Adrenal gland (tissue), 12 donors: ENCODE results near the gene PRDM10. TPM values are rescaled to one million over a fixed set of nuclear protein-coding genes. Genes with fewer than 3 reads are reported as not detected.

Experiments
- DNase-seq, 7 donors: peaks; one replicate each; pipeline ENCODE4 v3.0.0-alpha.2; 2019 to 2020
- H3K27ac ChIP-seq, 5 donors: fragments of 200-600 bp; sonication (generic) in 4 of 5; 1 replicate in 3 of 5; 2 replicates in 2 of 5; pipeline versions ENCODE4 v1.5.1 to v1.8.0; 2016 to 2020; ENCODE audit warnings: mild to moderate bottlenecking in 1 of 5
- H3K27me3 ChIP-seq: fragments of 200-600 bp; 2 replicates; pipeline ENCODE4 v1.8.0; 2021
- H3K36me3 ChIP-seq, 2 donors: fragments of 200-600 bp; replicated peaks in 1 of 2; 1 replicate in 1 of 2; 2 replicates in 1 of 2; pipeline versions ENCODE4 v1.5.1 to v1.8.0; 2018 to 2022
- H3K4me1 ChIP-seq, 2 donors: fragments of 200-600 bp; replicated peaks in 1 of 2; 1 replicate in 1 of 2; 2 replicates in 1 of 2; pipeline versions ENCODE4 v1.5.1 to v1.8.0; 2018 to 2021
- H3K4me3 ChIP-seq, 4 donors: fragments of 200-600 bp; sonication (generic) in 3 of 4; one replicate each; pipeline ENCODE4 v1.5.1; 2016 to 2018
- H3K9me3 ChIP-seq, 3 donors: fragments of 200-600 bp; sonication (generic) in 1 of 3; replicated peaks in 1 of 3; 1 replicate in 2 of 3; 2 replicates in 1 of 3; pipeline versions ENCODE4 v1.5.1 to v1.8.0; 2016 to 2021
- CTCF ChIP-seq, 6 experiments: fragments of 450-650 bp in 4 of 6; fragments of 200-600 bp in 2 of 6; sonication (generic) in 1 of 6; IDR thresholded peaks; 1 replicate in 5 of 6; 2 replicates in 1 of 6; pipeline versions ENCODE4 v1.5.1 to v1.8.0; 2016 to 2021; ENCODE audit warnings: antibody characterized with exemption in 6 of 6, mild to moderate bottlenecking in 2 of 6, moderate library complexity in 1 of 6
- POLR2A ChIP-seq, 2 donors: fragments of 450-650 bp; IDR thresholded peaks; one replicate each; pipeline ENCODE4 v1.6.1; 2017; ENCODE audit warnings: antibody characterized with exemption in 2 of 2, mild to moderate bottlenecking in 2 of 2, moderate library complexity in 1 of 2
- WGBS, 4 donors: extraction: QIAGEN DNeasy Blood & Tissue Kit in 2 of 4; methylation state at CpG; one replicate each; pipeline versions ENCODE4 v1.1.5 to v1.1.7; 2013 to 2017; 5-methylcytosine and 5-hydroxymethylcytosine counted together
- intact Hi-C, 2 donors: fragments of 100-400 bp; cut with DNase I; formaldehyde crosslinking; loops; one replicate each; pipeline versions ENCODE4 v1.14.1 to v1.15.0; 2022 to 2023
- polyA plus RNA-seq, 3 donors: library from polyadenylated mRNA; stranded (reverse); fragments of 200-250 nt in 2 of 3; fragments of 350-450 nt in 1 of 3; fragmentation: Illumina TruSeq in 1 of 3; extraction: RNeasy Lipid Tissue Mini Kit (QIAGEN cat#74804) in 1 of 3; gene quantifications; one replicate each; pipeline ENCODE4 v1.2.3, GENCODE V29; 2013 to 2014
- total RNA-seq, 9 donors: library from RNA; depleted of rRNA in 4 of 9; stranded (reverse); fragments of >200 nt in 4 of 9; fragments of 120-200 nt in 1 of 9; fragmentation: NEBNext Ultra II Directional in 1 of 9; extraction: Animal tissue kit (Norgen Biotek cat#: 25700) in 1 of 9; gene quantifications; one replicate each; pipeline versions ENCODE4 v1.1.0 to v1.2.4, GENCODE V29; 2013 to 2023
- donor health status: healthy with polysubstance abuse.
- donor health status: Bipolar disorder and iron deficiency.
- donor health status: DM: yes; HTN: yes; CAD: no.
- donor health status: DM: no; HTN: no; CAD: no.
- donor health status: DM: no; HTN: no; CAD: no.
- donor health status: DM: yes; HTN: yes; CAD: no.

PRDM10 gene
- total and polyA plus RNA-seq, 12 donors, result 2.3 to 10.1 (median 6.4) TPM

- Histone ChIP-seq H3K27me3 (no peaks in the 10 kb centered on the region), H3K4me3 (no peak overlapping the region), H3K9me3 (no peaks in the 10 kb centered on the region), H3K4me1 (peaks cover 8 to 32% of the 10 kb centered on the region in 2 donors), H3K27ac (no peak overlapping the region), H3K36me3 (no peaks in the 10 kb centered on the region)
- intact Hi-C loops, result no loop called here
- DNase-seq, result no peak
- TF ChIP-seq POLR2A (IDR thresholded peaks at IDR 0.05) (no peak), CTCF (IDR thresholded peaks at IDR 0.05) (no peak)
- 12 to 20% (median 16%) methylated on average over 1 of the region's 1 CpG for WGBS, 4 donors
Observed at GRCh38 chr11:129998107-129998506, 4.5 kb downstream of the PRDM10 start.

GRCh38 chr11:129997513-129997912 lies 5.1 kb downstream of the PRDM10 start:
- Histone ChIP-seq H3K4me1 (peaks cover 8 to 38% of the 10 kb centered on the region in 2 donors), H3K27ac (no peak overlapping the region), H3K9me3 (no peaks in the 10 kb centered on the region), H3K4me3 (no peak overlapping the region), H3K36me3 (no peaks in the 10 kb centered on the region), H3K27me3 (no peaks in the 10 kb centered on the region)
- DNase-seq, result no peak
- WGBS, 4 donors, result 85 to 92% (median 91%) methylated on average over 2 of the region's 2 CpGs
- no peak for TF ChIP-seq POLR2A (IDR thresholded peaks at IDR 0.05)
- no peak for TF ChIP-seq CTCF (IDR thresholded peaks at IDR 0.05)
- intact Hi-C loops, result no loop called here

GRCh38 chr11:129996113-129996870 lies 6.3 kb downstream of the PRDM10 start:
- DNase-seq, result no peak
- H3K4me1 ChIP-seq, result peaks cover 7 to 44% of the 10 kb centered on the region in 2 donors
- H3K4me3 ChIP-seq, result no peak overlapping the region
- WGBS, 4 donors, result 62 to 75% (median 68%) methylated on average over 12 of the region's 12 CpGs
- no peaks in the 10 kb centered on the region for H3K27me3 ChIP-seq
- H3K9me3 ChIP-seq, result no peaks in the 10 kb centered on the region
- H3K27ac ChIP-seq, result no peak overlapping the region
- no peaks in the 10 kb centered on the region for H3K36me3 ChIP-seq
- TF ChIP-seq CTCF (IDR thresholded peaks at IDR 0.05) (no peak), POLR2A (IDR thresholded peaks at IDR 0.05) (no peak)
- intact Hi-C loops, result no loop called here

- TF ChIP-seq CTCF (IDR thresholded peaks at IDR 0.05), result no peak
- no peak for TF ChIP-seq POLR2A (IDR thresholded peaks at IDR 0.05)
- intact Hi-C loops, result no loop called here
- no peak overlapping the region for H3K27ac ChIP-seq
Observed at GRCh38 chr11:129995163-129995562, 7.5 kb downstream of the PRDM10 start.

More at GRCh38 chr11:129995163-129995562, 7.5 kb downstream of the PRDM10 start:
- H3K4me1 ChIP-seq, result peaks cover 0 to 33% of the 10 kb centered on the region in 2 donors
- H3K4me3 ChIP-seq, result no peak overlapping the region
- DNase-seq, result no peak
- H3K27me3 ChIP-seq, result no peaks in the 10 kb centered on the region
- no peaks in the 10 kb centered on the region for H3K9me3 ChIP-seq
- 77 to 94% (median 86%) methylated on average over 4 of the region's 4 CpGs for WGBS, 4 donors
- H3K36me3 ChIP-seq, result no peaks in the 10 kb centered on the region
